Smooth muscle cell (in vitro differentiated cells): ENCODE measurements around the gene CEP70. TPM values are rescaled to one million over a fixed set of nuclear protein-coding genes. Genes with fewer than 3 reads are reported as not detected.

Experiments
- DNase-seq: peaks from one replicate; lab custom pipeline; 2025; ENCODE audit not compliant: unreplicated experiment; lab: John Stamatoyannopoulos, UW
- H2AFZ ChIP-seq: fragments of 200-600 bp; sonication (generic); 2 replicates; pipeline ENCODE4 v1.6.0; 2016; ENCODE audit warnings: antibody characterized with exemption, low read depth, mild to moderate bottlenecking
- H3F3A ChIP-seq: fragments of 200-600 bp; sonication (generic); 2 replicates; pipeline ENCODE4 v1.6.0; 2017; ENCODE audit warnings: antibody characterized with exemption, low read depth
- H3K27ac ChIP-seq: fragments of 200-600 bp; sonication (generic); 2 replicates; pipeline ENCODE4 v1.5.1; 2016; ENCODE audit warnings: low read depth, mild to moderate bottlenecking
- H3K27me3 ChIP-seq: fragments of 200-600 bp; sonication (generic); 2 replicates; pipeline ENCODE4 v1.6.1; 2016; ENCODE audit warnings: low read depth, mild to moderate bottlenecking
- H3K36me3 ChIP-seq: fragments of 200-600 bp; sonication (generic); 2 replicates; pipeline ENCODE4 v1.5.1; 2016; ENCODE audit warnings: low read depth
- H3K4me1 ChIP-seq: fragments of 200-600 bp; sonication (generic); 2 replicates; pipeline ENCODE4 v1.5.1; 2016; ENCODE audit warnings: low read depth
- H3K4me2 ChIP-seq: fragments of 200-600 bp; sonication (generic); 2 replicates; pipeline ENCODE4 v1.6.0; 2016; ENCODE audit warnings: mild to moderate bottlenecking
- H3K4me3 ChIP-seq: fragments of 200-600 bp; sonication (generic); 2 replicates; pipeline ENCODE4 v1.5.1; 2016; ENCODE audit warnings: mild to moderate bottlenecking
- H3K79me2 ChIP-seq: fragments of 200-600 bp; sonication (generic); 2 replicates; pipeline ENCODE4 v1.6.0; 2016; ENCODE audit warnings: low read depth, mild to moderate bottlenecking
- H3K9ac ChIP-seq: fragments of 200-600 bp; sonication (generic); 2 replicates; pipeline ENCODE4 v1.6.0; 2016; ENCODE audit warnings: low read depth
- H3K9me3 ChIP-seq: fragments of 200-600 bp; sonication (generic); replicated peaks from 2 replicates; pipeline ENCODE4 v1.5.1; 2016; ENCODE audit warnings: low read depth
- H4K20me1 ChIP-seq: fragments of 200-600 bp; sonication (generic); 2 replicates; pipeline ENCODE4 v1.6.0; 2016; ENCODE audit warnings: low read depth
- CTCF ChIP-seq: fragments of 200-600 bp; sonication (generic); IDR thresholded peaks from 2 replicates; pipeline ENCODE4 v1.5.1; 2017; ENCODE audit warnings: borderline replicate concordance, mild to moderate bottlenecking, antibody characterized with exemption; ENCODE audit not compliant: insufficient read depth, poor library complexity, severe bottlenecking
- WGBS: methylation state at CpG from one replicate; pipeline ENCODE4 v1.1.7; 2016; ENCODE audit warnings: low lambda C conversion rate; 5-methylcytosine and 5-hydroxymethylcytosine counted together
- polyA plus RNA-seq: library from polyadenylated mRNA; unstranded; fragments of >200 nt; fragmentation: Nextera tagmentation; extraction: Ambion mirVana; gene quantifications from 2 replicates; pipeline ENCODE4 v1.2.1, GENCODE V29; 2016
- total RNA-seq: library from RNA; depleted of rRNA; stranded (reverse); fragments of >200 nt; gene quantifications from 2 replicates; pipeline ENCODE4 v1.2.3, GENCODE V29; 2014

CEP70 gene
- total and polyA plus RNA-seq, 2 experiments from 2014 or later: 6.3 to 17.1 TPM

- Histone ChIP-seq H3K4me2 (no peak overlapping the region), H3K36me3 (no peaks in the 10 kb centered on the region), H3K4me3 (no peak overlapping the region), H3K9me3 (peaks cover under 1% of the 10 kb centered on the region), H3K4me1 (no peaks in the 10 kb centered on the region), H4K20me1 (no peaks in the 10 kb centered on the region), H3K27ac (no peak overlapping the region), H3K27me3 (no peaks in the 10 kb centered on the region), H3K9ac (no peak overlapping the region), H3F3A (no peaks in the 10 kb centered on the region), H2AFZ (no peak overlapping the region), H3K79me2 (no peaks in the 10 kb centered on the region)
- 84% methylated on average over 4 of the region's 4 CpGs for WGBS
- no peak for DNase-seq
- no peak for TF ChIP-seq CTCF
Measured at GRCh38 chr3:138640537-138640936, 46.5 kb upstream of the CEP70 start.

GRCh38 chr3:138638641-138639040 lies 44.6 kb upstream of the CEP70 start:
- TF ChIP-seq CTCF: no peak
- H4K20me1 ChIP-seq: no peaks in the 10 kb centered on the region
- H3K36me3 ChIP-seq: no peaks in the 10 kb centered on the region
- H3K79me2 ChIP-seq: no peaks in the 10 kb centered on the region
- WGBS: 95% methylated on average over 2 of the region's 2 CpGs
- no peak overlapping the region for H3K4me3 ChIP-seq
- no peak overlapping the region for H3K4me2 ChIP-seq
- no peak overlapping the region for H3K27ac ChIP-seq
- no peak overlapping the region for H3K9ac ChIP-seq
- H2AFZ ChIP-seq: no peak overlapping the region
- no peaks in the 10 kb centered on the region for H3F3A ChIP-seq
- no peaks in the 10 kb centered on the region for H3K27me3 ChIP-seq
- DNase-seq: no peak
- H3K9me3 ChIP-seq: no peaks in the 10 kb centered on the region
- no peaks in the 10 kb centered on the region for H3K4me1 ChIP-seq

DNA sequence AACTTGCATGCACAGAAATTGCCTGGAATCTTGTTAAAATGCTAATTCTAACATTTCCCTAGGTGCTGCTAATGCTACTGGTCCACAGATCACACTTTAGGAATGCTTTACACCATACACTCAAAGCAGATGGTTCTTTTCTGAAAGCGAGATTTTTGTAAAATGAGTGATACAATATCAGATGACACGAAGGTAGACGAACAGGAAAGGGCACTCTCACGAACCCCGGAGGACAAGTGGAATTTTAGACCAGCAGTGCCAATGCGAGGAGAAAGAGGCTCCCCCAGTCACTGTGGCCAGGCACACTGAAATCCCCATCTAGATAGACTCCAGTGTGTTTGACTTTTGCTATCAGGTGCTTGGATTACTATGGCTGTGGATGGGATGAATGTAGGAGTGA lies 35.5 kb upstream of the CEP70 start:
- TF ChIP-seq CTCF: no peak
- no peak overlapping the region for H3K27ac ChIP-seq
- no peaks in the 10 kb centered on the region for H3K4me1 ChIP-seq
- H3K79me2 ChIP-seq: no peaks in the 10 kb centered on the region
- no peak overlapping the region for H2AFZ ChIP-seq
- no peaks in the 10 kb centered on the region for H3F3A ChIP-seq
- H3K9me3 ChIP-seq: no peaks in the 10 kb centered on the region
- no peak overlapping the region for H3K9ac ChIP-seq
- no peak overlapping the region for H3K4me2 ChIP-seq
- WGBS: 65% methylated on average over 6 of the region's 6 CpGs
- no peaks in the 10 kb centered on the region for H4K20me1 ChIP-seq
- no peak overlapping the region for H3K4me3 ChIP-seq
- H3K36me3 ChIP-seq: no peaks in the 10 kb centered on the region
- DNase-seq: no peak
- H3K27me3 ChIP-seq: no peaks in the 10 kb centered on the region

- no peaks in the 10 kb centered on the region for H3K36me3 ChIP-seq
- H3K4me2 ChIP-seq: no peak overlapping the region
- no peak overlapping the region for H2AFZ ChIP-seq
- no peaks in the 10 kb centered on the region for H3K9me3 ChIP-seq
- no peaks in the 10 kb centered on the region for H3F3A ChIP-seq
- no peak overlapping the region for H3K9ac ChIP-seq
- no peaks in the 10 kb centered on the region for H4K20me1 ChIP-seq
- DNase-seq: no peak
- no peaks in the 10 kb centered on the region for H3K27me3 ChIP-seq
- no peak for TF ChIP-seq CTCF
- 89% methylated on average over 3 of the region's 3 CpGs for WGBS
- H3K27ac ChIP-seq: no peak overlapping the region
- no peak overlapping the region for H3K4me3 ChIP-seq
- no peaks in the 10 kb centered on the region for H3K79me2 ChIP-seq
- no peaks in the 10 kb centered on the region for H3K4me1 ChIP-seq
Measured at GRCh38 chr3:138625707-138626365, 31.8 kb upstream of the CEP70 start.
